Measurements from ENCODE around the gene EVC.

Gene EVC

GRCh38 chr4:5801696-5802095 lies 90.7 kb downstream of the EVC start:
- no peak overlapping the region for H3K4me3 ChIP-seq (ENCODE audit: low read depth, low read length)
- TF ChIP-seq CTCF (IDR thresholded peaks at IDR 0.05; ENCODE audit: borderline replicate concordance, insufficient read depth, low read depth, low read length): no peak

GRCh38 chr4:5802565-5802964 lies 91.6 kb downstream of the EVC start:
- H3K4me3 ChIP-seq (ENCODE audit: low read depth, low read length): no peak overlapping the region
- TF ChIP-seq CTCF (IDR thresholded peaks at IDR 0.05; ENCODE audit: borderline replicate concordance, insufficient read depth, low read depth, low read length): no peak

GRCh38 chr4:5804656-5805055 lies 93.7 kb downstream of the EVC start:
- H3K4me3 ChIP-seq (ENCODE audit: low read depth, low read length): no peak overlapping the region
- peak; percentile 36; the same call in 1 of the 2 replicates for TF ChIP-seq CTCF (IDR thresholded peaks at IDR 0.05; ENCODE audit: borderline replicate concordance, insufficient read depth, low read depth, low read length)

GRCh38 chr4:5805270-5805669 lies 94.3 kb downstream of the EVC start:
- H3K4me3 ChIP-seq (ENCODE audit: low read depth, low read length): no peak overlapping the region
- no peak for TF ChIP-seq CTCF (IDR thresholded peaks at IDR 0.05; ENCODE audit: borderline replicate concordance, insufficient read depth, low read depth, low read length)

GRCh38 chr4:5808081-5808741 lies 97.2 kb downstream of the EVC start:
- no peak for TF ChIP-seq CTCF (IDR thresholded peaks at IDR 0.05; ENCODE audit: borderline replicate concordance, insufficient read depth, low read depth, low read length)
- H3K4me3 ChIP-seq (ENCODE audit: low read depth, low read length): no peak overlapping the region

- H3K4me3 ChIP-seq (ENCODE audit: low read depth, low read length): no peak overlapping the region
- TF ChIP-seq CTCF (IDR thresholded peaks at IDR 0.05; ENCODE audit: borderline replicate concordance, insufficient read depth, low read depth, low read length): no peak
Measured at GRCh38 chr4:5809216-5809776, 98.3 kb downstream of the EVC start.

- H3K4me3 ChIP-seq (ENCODE audit: low read depth, low read length): no peak overlapping the region
- no peak for TF ChIP-seq CTCF (IDR thresholded peaks at IDR 0.05; ENCODE audit: borderline replicate concordance, insufficient read depth, low read depth, low read length)
Measured at GRCh38 chr4:5810151-5810550, 99.2 kb downstream of the EVC start.

Measured in GM12875 (cell line).